Measurements from ENCODE around the gene JAKMIP2. TPM values are rescaled to one million over a fixed set of nuclear protein-coding genes. Genes with fewer than 3 reads are reported as not detected.

Gene JAKMIP2
- polyA plus RNA-seq (2012; rRNA removed): 1.8 and 2.1 TPM in 2 replicates
- polyA plus RNA-seq (2012; cell fraction: cytosol; rRNA removed): 1.6 and 2.3 TPM in 2 replicates
- polyA plus RNA-seq (2012; cell fraction: nucleus; rRNA removed): 0.69 and 1.6 TPM in 2 replicates

- Histone ChIP-seq H3K9me2 (no peaks in the 10 kb centered on the region), H3K4me1 (ENCODE audit: control insufficient read depth in 1 of 2, insufficient read depth in 2 of 2, low read depth in 1 of 2, low read length in 1 of 2) (no peaks in the 10 kb centered on the region; a peak in 2 of 4 replicates), H3K27me3 (ENCODE audit: insufficient read depth) (no peaks in the 10 kb centered on the region), H3K4me2 (peak within 1 kb of the TSS; percentile 74), H3F3A (replicated peaks; ENCODE audit: insufficient read depth) (peaks cover 10% of the 10 kb centered on the region), H2AFZ (ENCODE audit: low read depth) (peak within 1 kb of the TSS; percentile 84), H3K36me3 (replicated peaks in 1 of 2; ENCODE audit: control insufficient read depth in 1 of 2, insufficient read depth in 2 of 2, low read length in 1 of 2) (no peaks in the 10 kb centered on the region), H4K20me1 (ENCODE audit: insufficient read depth) (no peaks in the 10 kb centered on the region), H3K79me2 (ENCODE audit: insufficient read depth) (no peaks in the 10 kb centered on the region; the same call in 1 of the 2 replicates), H3K9me3 (no peaks in the 10 kb centered on the region), H3K9ac (peak within 1 kb of the TSS; percentile 68), H3K27ac (ENCODE audit: low read depth in 2 of 2, low read length in 1 of 2) (peak within 1 kb of the TSS; percentile 54 to 99), H3K4me3 (ENCODE audit: low read depth in 2 of 2, low read length in 1 of 2) (peak within 1 kb of the TSS; percentile 69 to 70)
- CTCF ChIA-PET: interaction anchor here (0.9 to 2.2 kb wide), 7 partner anchors 9 to 153 kb away, joined by 3 to 16 read pairs (median 3); no protein-coding TSS in a partner anchor
- POLR2A ChIA-PET: interaction anchor here (0.6 to 1.1 kb wide), 4 partner anchors 16 to 1815 kb away, joined by 3 to 4 read pairs (median 4); no protein-coding TSS in a partner anchor
- DNase-seq: peak; percentile 88
- WGBS (ENCODE audit: low lambda C conversion rate): under 1% methylated on average over 18 of the region's 19 CpGs
- no peak for TF ChIP-seq GABPA (IDR thresholded peaks at IDR 0.05; ENCODE audit: low read depth)
- TF ChIP-seq SMC3 (IDR thresholded peaks at IDR 0.05; ENCODE audit: low read depth, low read length): no peak
- peak; percentile 25; the same call in 1 of the 2 replicates for TF ChIP-seq RCOR1 (IDR thresholded peaks at IDR 0.05; ENCODE audit: low read length)
- TF ChIP-seq FOXJ3 (CRISPR knock-in tag; IDR thresholded peaks at IDR 0.05): peak; percentile 3; the same call in 1 of the 2 replicates
- no peak for TF ChIP-seq REST (IDR thresholded peaks at IDR 0.05; ENCODE audit: low read depth, low read length)
- no peak for TF ChIP-seq NFIC (IDR thresholded peaks at IDR 0.05; ENCODE audit: borderline replicate concordance)
- TF ChIP-seq NRF1 (IDR thresholded peaks at IDR 0.05; ENCODE audit: low read depth, low read length): no peak
- no peak for TF ChIP-seq FOXM1 (IDR thresholded peaks at IDR 0.05; ENCODE audit: low read depth)
- no peak for TF ChIP-seq ELF1 (IDR thresholded peaks at IDR 0.05)
- TF ChIP-seq CTCF (IDR thresholded peaks at IDR 0.05): peak; percentile 22
- TF ChIP-seq MXI1 (IDR thresholded peaks at IDR 0.05; ENCODE audit: low read depth, low read length): no peak
- peak; percentile 49; the same call in 1 of the 2 replicates for TF ChIP-seq TAF1 (IDR thresholded peaks at IDR 0.05; ENCODE audit: borderline replicate concordance, low read depth, low read length)
- TF ChIP-seq RFX5 (IDR thresholded peaks at IDR 0.05; ENCODE audit: low read length): peak; percentile 61; the same call in 1 of the 2 replicates
- peak; percentile 84 for TF ChIP-seq CHD2 (IDR thresholded peaks at IDR 0.05; ENCODE audit: low read length, partially characterized antibody)
- no peak for TF ChIP-seq JUND (IDR thresholded peaks at IDR 0.05)
- peak; percentile 19; the same call in 1 of the 2 replicates for TF ChIP-seq TCF12 (IDR thresholded peaks at IDR 0.05)
- TF ChIP-seq EP300 (IDR thresholded peaks at IDR 0.05; ENCODE audit: borderline replicate concordance in 1 of 2, low read depth in 1 of 2, low read length in 1 of 2): no peak; a peak in 1 of 4 replicates
- peak; percentile 19; the same call in 1 of the 2 replicates for TF ChIP-seq SIN3A (IDR thresholded peaks at IDR 0.05; ENCODE audit: borderline replicate concordance, low read depth, low read length)
- TF ChIP-seq YY1 (IDR thresholded peaks at IDR 0.05; ENCODE audit: low read depth): no peak
- no peak for TF ChIP-seq RXRA (IDR thresholded peaks at IDR 0.05; ENCODE audit: borderline replicate concordance, low read depth)
- TF ChIP-seq GATA2 (CRISPR knock-in tag; IDR thresholded peaks at IDR 0.05): peak; percentile 47; the same call in 1 of the 2 replicates
- TF ChIP-seq RAD21 (IDR thresholded peaks at IDR 0.05; ENCODE audit: low read length): peak; percentile 43
- TF ChIP-seq MEF2A (IDR thresholded peaks at IDR 0.05; ENCODE audit: borderline replicate concordance, low read depth): no peak
- no peak for TF ChIP-seq TEAD4 (IDR thresholded peaks at IDR 0.05; ENCODE audit: borderline replicate concordance, insufficient read depth)
- TF ChIP-seq ZBTB33 (IDR thresholded peaks at IDR 0.05; ENCODE audit: borderline replicate concordance, low read depth): no peak
Observed at GRCh38 chr5:147782110-147783028, at the start of gene JAKMIP2. JAKMIP2 (minus strand) TSS chr5:147782728; CDS start chr5:147671806, 110,922 bp downstream.
